ENCODE measurements around the gene MICAL3. TPM values are rescaled to one million over a fixed set of nuclear protein-coding genes. Genes with fewer than 3 reads are reported as not detected.

MICAL3 gene
- total and polyA plus RNA-seq, 9 donors = 17.5 to 106 (median 81.3) TPM

- Histone ChIP-seq H3K27me3 (no peaks in the 10 kb centered on the region), H3K4me1 (ENCODE audit: insufficient read depth) (no peaks in the 10 kb centered on the region), H3K36me3 (no peaks in the 10 kb centered on the region), H3K9me3 (no peaks in the 10 kb centered on the region), H3K27ac (no peak overlapping the region), H3K4me3 (no peak overlapping the region)
- intact Hi-C loops (cut with DNase I) = no loop called here
- 87 to 92% (median 89%) methylated on average over 9 to 14 of the region's 14 CpGs for WGBS, 3 donors
- TF ChIP-seq EP300 (IDR thresholded peaks at IDR 0.05) = no peak
- TF ChIP-seq CTCF (IDR thresholded peaks at IDR 0.05) = no peak
- TF ChIP-seq POLR2A (IDR thresholded peaks at IDR 0.05) = no peak
- DNase-seq = peak in 1 of 5 donors; percentile 25
Measured at GRCh38 chr22:17754233-17754925, 270.0 kb downstream of the MICAL3 start.

GRCh38 chr22:17753401-17753989 lies 270.9 kb downstream of the MICAL3 start:
- H3K27ac ChIP-seq = no peak overlapping the region
- no peak overlapping the region for H3K4me3 ChIP-seq
- H3K4me1 ChIP-seq (ENCODE audit: insufficient read depth) = no peaks in the 10 kb centered on the region
- WGBS, 3 donors = 87 to 91% (median 90%) methylated on average over 13 of the region's 13 CpGs
- H3K9me3 ChIP-seq = no peaks in the 10 kb centered on the region
- no peaks in the 10 kb centered on the region for H3K27me3 ChIP-seq
- no peaks in the 10 kb centered on the region for H3K36me3 ChIP-seq
- intact Hi-C loops (cut with DNase I) = no loop called here
- no peak for TF ChIP-seq POLR2A (IDR thresholded peaks at IDR 0.05)
- no peak for TF ChIP-seq EP300 (IDR thresholded peaks at IDR 0.05)
- TF ChIP-seq CTCF (IDR thresholded peaks at IDR 0.05) = no peak
- peak in 1 of 5 donors; percentile 19 for DNase-seq

- WGBS, 3 donors = 82 to 85% (median 85%) methylated on average over 6 of the region's 6 CpGs
- Histone ChIP-seq H3K27ac (no peak overlapping the region), H3K4me3 (no peak overlapping the region), H3K9me3 (no peaks in the 10 kb centered on the region), H3K27me3 (no peaks in the 10 kb centered on the region), H3K36me3 (no peaks in the 10 kb centered on the region), H3K4me1 (ENCODE audit: insufficient read depth) (no peaks in the 10 kb centered on the region)
- no peak for DNase-seq
- TF ChIP-seq CTCF (IDR thresholded peaks at IDR 0.05) (no peak), EP300 (IDR thresholded peaks at IDR 0.05) (no peak), POLR2A (IDR thresholded peaks at IDR 0.05) (no peak)
- intact Hi-C loops (cut with DNase I) = no loop called here
Measured at GRCh38 chr22:17751596-17751995, 272.8 kb downstream of the MICAL3 start.

- no peak for DNase-seq
- Histone ChIP-seq H3K9me3 (no peaks in the 10 kb centered on the region), H3K27me3 (no peaks in the 10 kb centered on the region), H3K4me3 (no peak overlapping the region), H3K27ac (no peak overlapping the region), H3K4me1 (ENCODE audit: insufficient read depth) (no peaks in the 10 kb centered on the region), H3K36me3 (no peaks in the 10 kb centered on the region)
- TF ChIP-seq POLR2A (IDR thresholded peaks at IDR 0.05) = no peak
- TF ChIP-seq EP300 (IDR thresholded peaks at IDR 0.05) = no peak
- no peak for TF ChIP-seq CTCF (IDR thresholded peaks at IDR 0.05)
- intact Hi-C loops (cut with DNase I) = no loop called here
- WGBS, 3 donors = 89 to 92% (median 90%) methylated on average over 35 of the region's 35 CpGs
Measured at GRCh38 chr22:17749605-17750395, 274.6 kb downstream of the MICAL3 start.
